ENCODE results near the gene COL20A1. TPM values are rescaled to one million over a fixed set of nuclear protein-coding genes. Genes with fewer than 3 reads are reported as not detected.
"Not testable (repeated sequence)": the region's sequence is repeated elsewhere in the genome, so short reads cannot be mapped to it uniquely, and the experiment has no call there.

The COL20A1 gene
- total RNA-seq, 1 donor from 2014 or later = not detected

- DNase-seq (ENCODE audit: extremely low read depth, low read depth, low spot score) = not testable (repeated sequence)
Observed at GRCh38 chr20:63305933-63306672, 13.1 kb downstream of the COL20A1 start.

- DNase-seq (ENCODE audit: extremely low read depth, low read depth, low spot score) = no peak
Observed at GRCh38 chr20:63306673-63307537, 13.9 kb downstream of the COL20A1 start.

- DNase-seq (ENCODE audit: extremely low read depth, low read depth, low spot score) = no peak
Observed at GRCh38 chr20:63307538-63308217, 14.7 kb downstream of the COL20A1 start.

DNA sequence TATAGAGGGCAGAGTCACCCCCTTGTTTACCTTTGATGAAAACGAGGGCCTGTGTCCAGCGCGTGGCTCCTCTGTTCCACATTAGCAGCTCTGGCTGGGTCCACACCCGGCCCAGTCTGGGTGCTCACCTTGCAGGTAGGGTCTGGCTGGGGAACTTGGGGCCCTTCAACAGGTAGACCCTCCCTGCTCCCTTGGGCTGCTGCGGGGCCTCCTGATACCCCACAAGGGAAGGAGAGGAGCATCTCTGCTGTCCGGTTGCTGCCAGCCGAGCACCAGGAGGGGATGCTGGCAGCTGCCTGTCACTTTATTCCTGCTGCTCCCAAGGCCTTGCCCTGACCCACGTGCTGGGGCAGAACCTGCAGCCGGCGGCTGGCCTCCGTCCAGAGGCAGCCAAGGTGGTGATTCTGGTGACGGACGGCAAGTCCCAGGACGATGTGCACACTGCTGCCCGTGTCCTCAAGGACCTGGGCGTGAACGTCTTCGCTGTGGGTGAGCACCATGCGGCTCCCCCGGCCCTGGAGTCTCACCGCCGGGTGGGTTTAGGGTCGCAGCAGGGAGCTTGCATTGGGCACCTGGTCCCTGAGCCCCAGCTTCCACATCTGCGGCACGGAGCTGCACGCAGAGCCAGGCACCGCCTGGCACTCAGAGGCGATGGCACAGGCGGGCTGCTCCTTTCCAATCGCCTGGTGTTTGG is 15.4 kb downstream of the COL20A1 start:
- DNase-seq (ENCODE audit: extremely low read depth, low read depth, low spot score) = no peak

GRCh38 chr20:63309261-63310071 is 16.5 kb downstream of the COL20A1 start:
- no peak for DNase-seq (ENCODE audit: extremely low read depth, low read depth, low spot score)

DNA sequence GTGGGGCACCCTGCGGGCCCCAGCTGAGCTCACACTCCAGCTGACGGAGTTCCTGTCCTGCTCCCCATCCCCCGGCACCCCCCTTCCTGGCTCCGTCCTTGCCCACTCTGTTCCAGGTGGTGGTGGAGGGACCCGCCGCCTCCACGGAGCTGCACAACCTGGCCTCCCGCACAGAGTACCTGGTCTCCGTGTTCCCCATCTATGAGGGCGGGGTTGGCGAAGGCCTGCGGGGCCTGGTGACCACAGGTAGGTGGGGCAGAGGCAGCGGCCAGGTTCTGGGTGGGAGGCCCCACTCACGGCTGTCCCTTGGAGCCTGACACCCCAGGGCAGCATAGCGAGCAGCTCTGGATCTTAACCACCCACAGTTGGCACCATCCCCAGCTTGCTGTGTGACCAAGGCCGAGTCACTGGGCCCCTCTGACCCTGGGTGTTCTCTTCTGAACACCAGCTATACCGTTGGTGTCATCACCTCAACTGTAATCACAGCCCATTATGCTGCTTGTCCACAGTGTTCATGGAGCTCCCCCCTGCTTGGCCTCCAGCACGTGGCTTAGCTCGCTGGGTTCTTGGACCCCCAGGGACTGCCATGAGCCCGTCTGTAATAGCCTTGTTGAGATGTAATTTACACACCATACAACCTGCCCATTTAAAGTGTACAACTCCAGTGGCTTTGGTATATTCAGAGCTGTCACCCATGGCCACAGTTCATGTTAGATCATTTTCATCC is 17.4 kb downstream of the COL20A1 start:
- no peak for DNase-seq (ENCODE audit: extremely low read depth, low read depth, low spot score)

DNA sequence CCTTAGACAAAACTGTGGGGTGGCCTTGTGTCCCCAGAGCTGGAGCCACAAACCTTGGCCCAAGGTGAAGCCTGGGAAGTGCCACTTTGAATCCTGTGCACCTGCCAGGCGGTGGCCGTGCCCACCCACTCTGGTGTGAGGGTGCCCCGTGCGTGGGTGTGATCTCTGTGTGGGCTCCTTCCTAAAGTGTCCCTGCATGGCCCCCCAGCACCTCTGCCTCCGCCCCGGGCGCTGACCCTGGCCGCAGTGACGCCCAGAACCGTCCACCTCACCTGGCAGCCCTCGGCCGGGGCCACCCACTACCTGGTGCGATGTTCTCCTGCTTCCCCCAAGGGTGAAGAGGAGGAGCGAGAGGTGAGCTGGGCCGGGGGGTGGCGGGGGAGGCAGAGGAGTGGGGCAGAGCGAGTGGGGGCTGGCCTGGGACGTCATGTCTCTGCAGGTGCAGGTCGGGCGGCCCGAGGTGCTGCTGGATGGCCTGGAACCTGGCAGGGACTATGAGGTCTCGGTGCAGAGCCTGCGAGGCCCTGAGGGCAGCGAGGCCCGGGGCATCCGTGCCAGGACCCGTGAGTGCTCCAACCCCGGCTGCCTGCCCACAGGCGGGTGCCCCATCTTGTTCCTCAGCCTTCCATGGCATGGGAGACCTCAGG is 18.3 kb downstream of the COL20A1 start:
- no peak for DNase-seq (ENCODE audit: extremely low read depth, low read depth, low spot score)

GRCh38 chr20:63311833-63312243 is 18.9 kb downstream of the COL20A1 start:
- no peak for DNase-seq (ENCODE audit: extremely low read depth, low read depth, low spot score)

GRCh38 chr20:63312273-63312672 is 19.3 kb downstream of the COL20A1 start:
- no peak for DNase-seq (ENCODE audit: extremely low read depth, low read depth, low spot score)

GRCh38 chr20:63312690-63313348 is 19.8 kb downstream of the COL20A1 start:
- no peak for DNase-seq (ENCODE audit: extremely low read depth, low read depth, low spot score)

GRCh38 chr20:63313349-63314014 is 20.5 kb downstream of the COL20A1 start:
- DNase-seq (ENCODE audit: extremely low read depth, low read depth, low spot score) = no peak

- no peak for DNase-seq (ENCODE audit: extremely low read depth, low read depth, low spot score)
Observed at GRCh38 chr20:63314015-63314471, 21.1 kb downstream of the COL20A1 start.

GRCh38 chr20:63314566-63315239 is 21.7 kb downstream of the COL20A1 start:
- no peak for DNase-seq (ENCODE audit: extremely low read depth, low read depth, low spot score)

DNA sequence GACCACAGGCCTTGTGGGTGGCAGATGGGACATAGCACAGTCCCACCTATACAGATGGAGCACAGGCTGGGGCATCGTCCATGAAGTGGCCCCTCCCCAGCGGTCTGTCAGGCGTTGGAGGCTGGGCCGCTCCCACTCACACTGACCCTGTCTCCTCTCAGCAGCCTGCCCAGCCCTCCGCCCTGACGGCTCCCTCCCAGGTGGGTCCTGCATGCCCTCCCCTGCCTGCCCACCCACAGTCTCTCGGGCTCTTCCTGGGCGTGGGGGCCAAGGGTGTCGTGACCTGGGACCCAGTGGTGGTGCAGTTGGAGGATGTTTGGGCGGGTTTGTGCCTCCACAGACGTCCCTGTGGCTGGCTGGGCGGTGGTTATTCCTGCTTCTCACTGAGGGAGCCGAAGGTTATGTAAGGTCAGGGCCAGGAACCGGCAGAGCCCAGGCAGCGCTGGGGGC is 22.3 kb downstream of the COL20A1 start:
- no peak for DNase-seq (ENCODE audit: extremely low read depth, low read depth, low spot score)

DNA sequence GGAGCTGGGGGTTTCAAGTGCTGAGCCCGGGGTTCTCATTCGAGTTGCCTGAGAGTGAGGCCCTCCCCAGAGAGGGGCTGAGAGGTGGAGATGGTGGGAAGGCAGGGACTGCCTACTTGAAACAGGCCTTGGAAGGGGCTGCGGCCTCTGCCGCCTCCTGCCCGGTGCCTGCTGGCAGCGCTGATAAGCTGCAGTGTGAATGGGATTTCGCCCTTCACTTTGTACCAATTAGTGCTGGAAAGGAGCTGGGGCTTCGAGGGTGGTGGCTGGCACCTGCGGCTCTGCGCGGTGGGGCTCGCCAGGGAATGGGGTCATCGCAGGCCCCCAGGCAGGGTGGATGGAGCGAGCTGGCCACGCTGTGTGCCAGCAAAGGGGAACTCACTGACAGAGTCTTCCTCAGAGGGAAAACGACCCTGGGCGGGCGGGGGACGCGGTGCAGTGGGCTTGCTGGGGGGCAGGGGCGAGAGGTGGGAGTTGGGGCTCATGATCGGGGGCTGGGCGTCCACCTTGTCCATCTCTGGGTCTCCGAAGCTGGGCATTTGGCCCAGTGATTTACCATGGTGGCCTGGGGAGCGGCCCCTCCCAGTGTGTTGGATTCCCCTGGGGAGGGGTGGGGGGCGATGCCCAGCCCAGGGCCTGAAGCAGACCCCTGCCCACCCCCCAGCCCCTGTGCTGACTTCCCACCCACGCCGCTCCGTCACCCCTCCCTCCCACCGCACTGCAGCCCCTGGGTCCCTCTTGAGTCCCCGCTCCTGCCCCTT is 22.9 kb downstream of the COL20A1 start:
- DNase-seq (ENCODE audit: extremely low read depth, low read depth, low spot score) = no peak

DNA sequence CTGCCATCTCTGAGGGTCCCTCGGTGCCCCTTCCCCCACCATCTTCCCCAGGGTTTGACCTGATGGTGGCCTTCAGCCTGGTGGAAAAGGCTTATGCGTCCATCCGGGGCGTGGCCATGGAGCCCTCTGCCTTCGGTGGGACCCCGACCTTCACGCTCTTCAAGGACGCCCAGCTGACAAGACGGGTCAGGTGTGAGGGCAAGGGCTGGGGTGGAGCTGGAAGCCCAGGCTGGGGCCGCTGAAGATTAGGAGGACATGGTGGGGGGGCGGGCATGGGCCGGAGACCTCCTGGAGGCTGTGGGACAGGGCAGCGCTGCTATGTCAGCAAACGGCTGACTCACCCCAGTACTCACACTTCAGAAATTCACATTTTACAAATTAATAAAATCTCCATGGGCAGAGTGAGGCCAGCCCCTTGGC is 23.5 kb downstream of the COL20A1 start:
- no peak for DNase-seq (ENCODE audit: extremely low read depth, low read depth, low spot score)
